DMS79 treated with DMSO at 0.1 percent for 48 hours (cell line): Measurements from ENCODE around the gene PSMD2.

Experiments
- DNase-seq: peaks from one replicate; lab custom pipeline; 2025; lab: John Stamatoyannopoulos, UW

PSMD2 gene

DNA sequence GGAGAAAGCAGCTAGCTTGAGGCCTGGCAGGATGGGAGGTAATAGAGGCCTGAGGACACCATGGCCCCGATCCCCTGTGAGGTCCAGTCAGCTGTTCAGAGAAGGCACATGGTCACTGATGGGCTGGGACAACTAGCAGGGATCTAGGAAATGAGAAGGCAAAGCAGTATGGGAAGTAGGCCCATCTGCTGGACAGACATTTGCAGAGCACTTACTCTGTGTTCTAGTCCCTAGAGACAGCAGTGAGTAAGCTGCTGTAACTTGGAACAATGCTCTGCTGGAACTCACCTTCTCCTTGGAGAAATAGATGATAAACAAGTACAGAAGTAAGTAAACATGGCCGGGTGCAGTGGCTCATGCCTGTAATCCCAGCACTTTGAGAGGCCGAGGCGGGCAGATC lies 16.1 kb upstream of the PSMD2 start:
- no peak for DNase-seq

DNA sequence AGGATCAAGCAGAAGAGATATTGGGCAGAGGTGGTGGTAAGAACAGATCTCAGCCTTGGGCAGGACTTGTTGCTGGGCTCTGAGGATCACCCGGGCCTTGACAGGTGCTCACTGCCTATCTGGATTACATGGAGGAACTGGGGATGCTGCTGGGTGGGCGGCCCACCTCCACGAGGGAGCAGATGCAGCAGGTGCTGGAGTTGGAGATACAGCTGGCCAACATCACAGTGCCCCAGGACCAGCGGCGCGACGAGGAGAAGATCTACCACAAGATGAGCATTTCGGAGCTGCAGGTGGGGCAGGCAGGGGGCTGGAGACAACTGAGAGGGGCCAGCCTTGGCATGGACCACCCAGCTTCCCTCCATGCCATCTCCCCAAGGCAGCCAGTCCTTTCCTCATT lies 15.4 kb upstream of the PSMD2 start:
- DNase-seq: no peak

DNA sequence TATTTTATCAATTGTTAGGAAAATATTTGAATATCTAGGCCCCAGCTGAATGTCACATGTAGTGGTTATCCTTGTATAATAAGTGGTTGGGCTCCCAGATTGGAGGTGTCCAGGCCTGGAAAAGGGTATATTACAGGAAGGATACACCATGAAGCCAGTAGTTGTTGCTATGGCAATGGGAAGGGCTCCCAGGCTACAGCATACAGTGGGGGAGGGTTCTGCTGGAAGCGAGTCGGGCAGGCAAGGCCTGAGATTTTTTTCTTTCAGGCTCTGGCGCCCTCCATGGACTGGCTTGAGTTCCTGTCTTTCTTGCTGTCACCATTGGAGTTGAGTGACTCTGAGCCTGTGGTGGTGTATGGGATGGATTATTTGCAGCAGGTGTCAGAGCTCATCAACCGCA lies 14.3 kb upstream of the PSMD2 start:
- DNase-seq: peak; percentile 46

- DNase-seq: peak; percentile 42
Measured at GRCh38 chr3:184289426-184289938, 9.6 kb upstream of the PSMD2 start.

- DNase-seq: no peak
Measured at GRCh38 chr3:184290331-184290730, 8.7 kb upstream of the PSMD2 start.

DNA sequence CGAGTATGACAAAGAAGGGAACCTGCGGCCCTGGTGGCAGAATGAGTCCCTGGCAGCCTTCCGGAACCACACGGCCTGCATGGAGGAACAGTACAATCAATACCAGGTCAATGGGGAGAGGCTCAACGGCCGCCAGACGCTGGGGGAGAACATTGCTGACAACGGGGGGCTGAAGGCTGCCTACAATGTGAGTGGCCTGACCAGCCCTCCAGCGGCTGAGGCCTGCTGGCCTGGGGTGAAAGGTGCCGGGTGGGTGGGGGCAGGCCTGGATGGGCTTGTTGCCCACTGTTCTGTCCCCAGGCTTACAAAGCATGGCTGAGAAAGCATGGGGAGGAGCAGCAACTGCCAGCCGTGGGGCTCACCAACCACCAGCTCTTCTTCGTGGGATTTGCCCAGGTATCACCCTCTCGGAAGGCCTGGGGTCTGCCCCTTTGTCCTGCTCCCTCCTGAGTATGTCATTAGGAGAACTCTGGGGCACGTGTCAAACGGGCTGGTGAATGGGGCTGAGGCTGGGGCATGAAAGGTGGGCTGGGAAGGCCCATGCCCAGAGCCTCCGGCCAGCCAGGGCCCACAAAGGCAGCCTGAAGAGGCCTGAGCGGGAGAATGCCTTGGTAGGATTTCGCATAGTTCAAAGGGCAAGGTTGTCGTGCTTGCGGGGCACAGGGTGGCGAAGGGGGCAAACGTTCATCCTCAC lies 7.8 kb upstream of the PSMD2 start:
- DNase-seq: no peak

DNA sequence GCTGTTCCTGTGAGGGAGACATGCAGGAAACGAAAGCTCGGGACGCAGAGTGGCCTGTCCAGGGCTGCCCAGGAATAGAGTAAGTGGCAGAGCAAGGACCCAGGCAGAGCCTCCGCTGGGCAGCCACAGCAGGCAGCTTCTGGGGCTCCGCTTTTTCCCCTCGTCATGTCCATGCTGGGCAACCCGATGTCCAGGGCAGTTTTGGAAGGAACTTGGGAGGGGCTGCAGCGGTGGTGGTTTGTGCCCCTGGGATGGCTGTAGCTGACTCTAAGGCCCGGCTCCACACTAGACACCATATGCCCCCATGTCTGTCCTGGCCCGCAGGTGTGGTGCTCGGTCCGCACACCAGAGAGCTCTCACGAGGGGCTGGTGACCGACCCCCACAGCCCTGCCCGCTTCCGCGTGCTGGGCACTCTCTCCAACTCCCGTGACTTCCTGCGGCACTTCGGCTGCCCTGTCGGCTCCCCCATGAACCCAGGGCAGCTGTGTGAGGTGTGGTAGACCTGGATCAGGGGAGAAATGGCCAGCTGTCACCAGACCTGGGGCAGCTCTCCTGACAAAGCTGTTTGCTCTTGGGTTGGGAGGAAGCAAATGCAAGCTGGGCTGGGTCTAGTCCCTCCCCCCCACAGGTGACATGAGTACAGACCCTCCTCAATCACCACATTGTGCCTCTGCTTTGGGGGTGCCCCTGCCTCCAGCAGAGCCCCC lies 7.1 kb upstream of the PSMD2 start:
- no peak for DNase-seq

- DNase-seq: no peak
Measured at GRCh38 chr3:184295771-184296170, 3.3 kb upstream of the PSMD2 start.

DNA sequence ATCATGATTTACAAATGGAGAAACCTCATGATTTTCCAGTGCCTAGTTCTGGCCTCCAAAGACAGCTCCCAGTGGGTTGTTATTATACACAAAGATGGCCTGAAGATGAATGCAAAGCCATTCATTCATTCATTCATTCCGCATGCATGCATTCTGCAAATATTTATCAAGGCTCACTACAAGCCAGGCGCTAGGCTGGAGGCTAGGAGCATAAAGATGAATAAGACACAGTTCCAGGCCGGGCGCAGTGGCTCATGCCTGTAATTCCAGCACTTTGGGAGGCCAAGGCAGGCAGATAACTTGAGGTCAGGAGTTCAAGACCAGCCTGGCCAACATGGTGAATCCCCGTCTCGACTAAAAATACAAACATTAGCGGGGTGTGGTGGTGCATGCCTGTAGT lies 2.4 kb upstream of the PSMD2 start:
- no peak for DNase-seq

DNA sequence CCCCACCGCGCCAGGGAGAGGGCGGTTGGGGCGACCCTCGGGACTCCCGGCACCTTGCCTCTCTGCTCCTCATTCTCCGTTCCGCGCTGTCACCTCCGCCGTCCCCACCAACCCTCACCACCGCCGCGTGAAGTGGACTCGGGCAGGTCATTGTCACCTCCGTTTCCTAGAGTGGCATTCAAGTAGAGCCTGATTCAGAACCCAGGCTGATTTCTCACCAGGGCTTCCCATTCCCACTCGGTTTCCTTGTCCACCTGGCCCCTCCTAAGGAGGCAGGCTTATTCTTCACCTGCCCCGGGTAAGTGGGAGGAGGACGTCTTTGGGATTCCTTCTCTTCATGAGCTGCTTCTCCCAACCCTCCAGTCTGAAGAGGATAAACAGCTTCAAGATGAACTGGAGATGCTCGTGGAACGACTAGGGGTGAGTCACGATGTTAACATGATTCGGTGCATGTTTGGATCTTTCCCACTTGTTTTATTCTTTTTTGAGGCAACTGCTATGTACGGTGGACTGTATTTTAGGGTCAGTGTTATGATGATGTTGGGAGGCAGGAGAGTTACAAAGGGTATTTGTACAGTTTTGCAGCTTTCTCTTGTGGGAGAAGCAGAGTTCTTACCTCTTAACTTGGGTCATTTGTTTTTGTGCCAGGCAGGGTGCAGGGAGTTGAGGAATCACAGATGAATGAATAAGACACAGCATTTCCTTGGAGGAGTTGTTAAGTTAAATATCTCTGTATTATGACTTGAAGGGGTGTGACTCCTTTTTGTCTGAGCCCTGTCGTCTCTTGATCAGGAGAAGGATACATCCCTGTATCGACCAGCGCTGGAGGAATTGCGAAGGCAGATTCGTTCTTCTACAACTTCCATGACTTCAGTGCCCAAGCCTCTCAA lies 692 bp downstream of the PSMD2 start:
- DNase-seq: no peak

DNA sequence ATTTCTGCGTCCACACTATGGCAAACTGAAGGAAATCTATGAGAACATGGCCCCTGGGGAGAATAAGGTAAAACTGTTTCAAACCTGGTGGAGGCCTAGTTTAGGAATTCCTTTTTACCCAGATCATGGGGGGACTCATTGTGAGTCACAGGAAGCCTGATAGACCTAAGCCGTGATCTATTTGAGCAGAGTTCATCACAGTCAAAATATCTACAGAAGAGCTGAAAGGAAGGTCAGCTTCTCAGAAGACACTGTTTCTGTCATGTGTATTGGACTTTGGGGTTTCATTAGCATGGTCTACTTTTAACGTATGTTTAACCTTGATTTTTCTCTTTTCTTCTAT lies 1.3 kb downstream of the PSMD2 start:
- DNase-seq: no peak

- no peak for DNase-seq
Measured at GRCh38 chr3:184305577-184305976, 6.5 kb downstream of the PSMD2 start.

- DNase-seq: no peak
Measured at GRCh38 chr3:184306341-184306972, 7.4 kb downstream of the PSMD2 start.

GRCh38 chr3:184307915-184308314 lies 8.9 kb downstream of the PSMD2 start:
- no peak for DNase-seq

- no peak for DNase-seq
Measured at GRCh38 chr3:184308744-184309143, 9.7 kb downstream of the PSMD2 start.

DNA sequence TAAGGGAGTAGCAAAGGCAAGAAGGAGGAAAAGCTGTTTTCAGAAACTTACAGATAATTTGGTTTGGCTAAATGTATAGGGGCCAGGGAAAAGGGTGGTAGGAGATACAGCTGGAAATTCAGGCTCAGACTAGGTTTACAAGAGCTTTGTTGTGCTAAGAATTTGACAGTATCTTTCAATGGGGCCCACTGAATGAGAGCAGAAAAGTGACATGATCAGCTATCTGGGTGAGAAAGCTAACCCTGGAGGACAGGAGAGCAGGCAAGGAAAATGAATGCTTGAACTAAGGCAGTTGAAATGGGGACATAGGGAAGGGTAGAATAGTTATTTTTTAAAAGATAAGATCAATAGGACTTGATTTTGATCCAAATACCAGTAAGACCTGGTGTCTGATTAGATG lies 12.6 kb downstream of the PSMD2 start:
- DNase-seq: no peak

DNA sequence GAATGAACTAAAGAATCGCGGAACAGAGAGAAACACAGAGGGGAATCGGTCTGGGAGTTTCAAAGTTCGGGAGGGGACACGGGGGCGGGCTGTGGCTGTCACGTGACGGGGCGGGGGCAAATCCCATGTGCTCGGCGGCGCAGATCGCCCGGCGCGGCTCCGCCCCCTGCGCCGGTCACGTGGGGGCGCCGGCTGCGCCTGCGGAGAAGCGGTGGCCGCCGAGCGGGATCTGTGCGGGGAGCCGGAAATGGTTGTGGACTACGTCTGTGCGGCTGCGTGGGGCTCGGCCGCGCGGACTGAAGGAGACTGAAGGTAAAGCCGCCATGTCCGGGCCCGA lies 15.3 kb downstream of the PSMD2 start, which contains the start of gene EIF4G1:
EIF4G1 (plus strand) TSS at position 244 of the 337 bp plus-strand sequence. CDS start 1,191 bp downstream, outside the sequence.
- DNase-seq: peak; percentile 90

DNA sequence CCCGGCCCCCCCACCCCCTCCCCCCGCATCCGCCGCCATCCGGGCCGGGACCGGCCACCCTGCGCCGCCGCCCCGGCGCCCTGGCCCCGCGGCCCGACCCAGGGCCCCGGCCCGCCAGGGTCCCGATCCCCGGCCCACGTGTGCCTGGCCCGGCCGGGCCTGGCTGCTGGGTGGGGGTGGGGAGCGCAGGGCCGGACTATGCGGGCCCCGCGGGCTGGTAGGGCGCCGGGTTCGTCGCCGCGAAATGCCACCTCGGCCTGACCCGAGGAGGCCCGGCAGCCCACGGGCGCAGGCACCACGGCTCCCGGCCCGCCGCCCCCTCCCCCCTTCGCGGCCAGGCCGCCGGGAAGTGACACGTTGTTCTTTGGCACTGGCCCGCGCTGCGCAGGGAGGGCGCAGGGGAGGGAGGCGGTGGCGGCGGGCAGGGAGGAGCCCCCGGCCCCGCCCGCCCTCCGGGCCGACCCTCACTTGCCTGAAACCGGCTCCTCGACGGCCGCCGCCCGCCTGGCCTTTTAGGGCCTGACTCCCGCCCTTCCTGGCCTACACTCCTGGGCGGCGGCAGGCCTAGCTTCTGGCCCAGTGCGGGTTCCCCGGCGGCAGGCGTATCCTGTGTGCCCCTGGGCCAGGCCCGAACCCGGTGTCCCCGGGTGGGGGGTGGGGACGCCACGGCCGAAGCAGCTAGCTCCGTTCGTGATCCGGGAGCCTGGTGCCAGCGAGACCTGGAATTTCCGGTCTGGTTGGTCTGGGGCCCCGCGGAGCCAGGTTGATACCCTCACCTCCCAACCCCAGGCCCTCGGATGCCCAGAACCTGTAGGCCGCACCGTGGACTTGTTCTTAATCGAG lies 15.9 kb downstream of the PSMD2 start:
- peak; percentile 11 for DNase-seq

DNA sequence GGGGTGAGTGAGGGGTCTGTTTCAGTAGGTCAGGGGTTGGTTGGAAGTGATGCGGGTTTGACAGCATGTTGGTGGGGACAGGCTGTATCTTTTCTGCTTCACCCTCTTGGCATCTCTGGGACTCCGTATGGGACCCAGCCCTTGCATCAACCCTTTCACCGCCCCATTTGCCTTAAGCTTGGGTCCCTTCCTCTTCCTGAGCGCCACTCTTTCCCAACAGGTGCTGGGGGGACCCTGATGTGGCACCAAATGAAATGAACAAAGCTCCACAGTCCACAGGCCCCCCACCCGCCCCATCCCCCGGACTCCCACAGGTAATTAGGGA lies 16.5 kb downstream of the PSMD2 start:
- DNase-seq: no peak

GRCh38 chr3:184315871-184316661 lies 17.0 kb downstream of the PSMD2 start:
- no peak for DNase-seq

GRCh38 chr3:184316792-184317191 lies 17.8 kb downstream of the PSMD2 start:
- DNase-seq: no peak
